Caco-2 (cell line): Measurements from ENCODE around the gene RPL31. TPM values are rescaled to one million over a fixed set of nuclear protein-coding genes. Genes with fewer than 3 reads are reported as not detected.

Source experiments
- BruUV-seq: library from RNA; stranded (reverse); fragments of 400-500 nt; replicated peaks from 2 replicates; lab custom pipeline; 2021; lab: Mats Ljungman, UMichigan
- CTCF ChIA-PET: fragments of 300-600 bp; sonication (Branson Sonifier 250); formaldehyde crosslinking; loops from one replicate; lab custom pipeline; 2022; ENCODE audit warnings: antibody characterized with exemption; lab: Charles Lee
- POLR2A ChIA-PET: fragments of 300-600 bp; sonication (Branson Sonifier 250); formaldehyde crosslinking; loops from one replicate; lab custom pipeline; 2022; ENCODE audit warnings: antibody characterized with exemption; lab: Charles Lee
- DNase-seq, 2 experiments: peaks; one replicate each; pipeline versions ENCODE4 v3.0.0 to v3.0.0-alpha.2; 2020 to 2022
- H3K27me3 ChIP-seq: replicated peaks from 2 replicates; pipeline ENCODE4 v1.6.0; 2011; ENCODE audit warnings: low read length; ENCODE audit not compliant: control insufficient read depth, insufficient read depth
- H3K36me3 ChIP-seq: 2 replicates; pipeline ENCODE4 v1.5.1; 2011; ENCODE audit warnings: low read length; ENCODE audit not compliant: control insufficient read depth, insufficient read depth
- H3K4me1 ChIP-seq: fragments of 250-450 bp; sonication (Bioruptor Pico); 2 replicates; pipeline ENCODE4 v1.5.1; 2020; ENCODE audit warnings: mild to moderate bottlenecking
- H3K4me3 ChIP-seq: 2 replicates; pipeline ENCODE4 v1.5.1; 2011; ENCODE audit warnings: low read depth, mild to moderate bottlenecking, control low read depth, low read length
- H3K9me3 ChIP-seq: fragments of 250-450 bp; sonication (Bioruptor Pico); 2 replicates; pipeline ENCODE4 v1.5.1; 2020; ENCODE audit warnings: mild to moderate bottlenecking, moderate library complexity
- H3K27ac Mint-ChIP-seq: one replicate; pipeline ENCODE4 v1.8.0; 2022; ENCODE audit warnings: mixed read lengths; ENCODE audit not compliant: unreplicated experiment
- H3K27me3 Mint-ChIP-seq: one replicate; pipeline ENCODE4 v1.8.0; 2022; ENCODE audit warnings: mixed read lengths; ENCODE audit not compliant: insufficient read depth, unreplicated experiment
- H3K36me3 Mint-ChIP-seq: one replicate; pipeline ENCODE4 v1.8.0; 2022; ENCODE audit warnings: mild to moderate bottlenecking, mixed read lengths; ENCODE audit not compliant: insufficient read depth, unreplicated experiment
- H3K4me1 Mint-ChIP-seq: one replicate; pipeline ENCODE4 v1.8.0; 2022; ENCODE audit warnings: low read depth, mixed read lengths; ENCODE audit not compliant: unreplicated experiment
- H3K4me3 Mint-ChIP-seq: one replicate; pipeline ENCODE4 v1.8.0; 2022; ENCODE audit warnings: mild to moderate bottlenecking, moderate library complexity, mixed read lengths; ENCODE audit not compliant: unreplicated experiment
- H3K9me3 Mint-ChIP-seq: one replicate; pipeline ENCODE4 v1.8.0; 2022; ENCODE audit warnings: mixed read lengths; ENCODE audit not compliant: unreplicated experiment
- CTCF ChIP-seq, 2 experiments: fragments of 200-600 bp in 1 of 2; IDR thresholded peaks; 1 replicate in 1 of 2; 2 replicates in 1 of 2; pipeline versions ENCODE4 v1.5.1 to v1.8.0; 2011 to 2022; ENCODE audit warnings: antibody characterized with exemption in 1 of 2, control low read depth in 1 of 2, inconsistent platforms in 1 of 2, low read depth in 1 of 2, low read length in 1 of 2, mild to moderate bottlenecking in 1 of 2, moderate library complexity in 1 of 2; ENCODE audit not compliant: insufficient read depth in 1 of 2, severe bottlenecking in 1 of 2, unreplicated experiment in 1 of 2
- intact Hi-C: fragments of 100-400 bp; cut with micrococcal nuclease; formaldehyde crosslinking; loops from one replicate; pipeline ENCODE4 v1.10.0; 2022; ENCODE audit not compliant: unreplicated experiment
- total RNA-seq: library from RNA; stranded (reverse); gene quantifications from 2 replicates; pipeline ENCODE4 v1.2.3, GENCODE V29; 2022

Gene RPL31
- total RNA-seq, 1 experiment from 2014 or later: 2,026 TPM

GRCh38 chr2:100990166-100990565 is 11.9 kb upstream of the RPL31 start:
- Mint-ChIP-seq H3K4me1 (no peaks in the 10 kb centered on the region), H3K27me3 (no peaks in the 10 kb centered on the region), H3K4me3 (no peak overlapping the region), H3K36me3 (no peaks in the 10 kb centered on the region), H3K9me3 (no peaks in the 10 kb centered on the region), H3K27ac (no peak overlapping the region)
- Histone ChIP-seq H3K9me3 (no peaks in the 10 kb centered on the region), H3K4me1 (no peaks in the 10 kb centered on the region), H3K27me3 (no peaks in the 10 kb centered on the region), H3K36me3 (no peaks in the 10 kb centered on the region), H3K4me3 (no peak overlapping the region)
- intact Hi-C loops: no loop called here
- ChIA-PET POLR2A (interaction anchor here (1.0 kb wide), 1 partner anchor 12 kb away, joined by 4 read pairs; no protein-coding TSS in a partner anchor), CTCF (interaction anchor here (0.6 kb wide), 1 partner anchor 127 kb away, joined by 3 read pairs; no protein-coding TSS in a partner anchor)
- DNase-seq: no peak
- no peak for TF ChIP-seq CTCF (IDR thresholded peaks at IDR 0.05; ENCODE audit: insufficient read depth in 1 of 2, low read depth in 1 of 2, low read length in 1 of 2, severe bottlenecking in 1 of 2, unreplicated experiment in 1 of 2)
- no TSS peak for BruUV-seq

GRCh38 chr2:100990650-100991403 is 11.3 kb upstream of the RPL31 start:
- Histone ChIP-seq H3K4me3 (no peak overlapping the region), H3K4me1 (no peaks in the 10 kb centered on the region), H3K36me3 (no peaks in the 10 kb centered on the region), H3K9me3 (no peaks in the 10 kb centered on the region), H3K27me3 (no peaks in the 10 kb centered on the region)
- Mint-ChIP-seq H3K4me1 (no peaks in the 10 kb centered on the region), H3K9me3 (no peaks in the 10 kb centered on the region), H3K27ac (no peak overlapping the region), H3K27me3 (no peaks in the 10 kb centered on the region), H3K4me3 (no peak overlapping the region), H3K36me3 (no peaks in the 10 kb centered on the region)
- no peak for DNase-seq
- ChIA-PET CTCF (interaction anchor here (0.6 kb wide), 1 partner anchor 127 kb away, joined by 3 read pairs; no protein-coding TSS in a partner anchor), POLR2A (no interaction called here)
- no peak for TF ChIP-seq CTCF (IDR thresholded peaks at IDR 0.05; ENCODE audit: insufficient read depth in 1 of 2, low read depth in 1 of 2, low read length in 1 of 2, severe bottlenecking in 1 of 2, unreplicated experiment in 1 of 2)
- intact Hi-C loops: no loop called here
- no TSS peak for BruUV-seq

- no peaks in the 10 kb centered on the region for H3K27me3 ChIP-seq
- no peaks in the 10 kb centered on the region for H3K36me3 ChIP-seq
- Mint-ChIP-seq H3K4me3 (no peak overlapping the region), H3K9me3 (no peaks in the 10 kb centered on the region), H3K27me3 (no peaks in the 10 kb centered on the region), H3K27ac (no peak overlapping the region), H3K4me1 (no peaks in the 10 kb centered on the region), H3K36me3 (no peaks in the 10 kb centered on the region)
- H3K9me3 ChIP-seq: no peaks in the 10 kb centered on the region
- no peak overlapping the region for H3K4me3 ChIP-seq
- H3K4me1 ChIP-seq: no peaks in the 10 kb centered on the region
- ChIA-PET POLR2A (no interaction called here), CTCF (no interaction called here)
- DNase-seq: no peak
- TF ChIP-seq CTCF (IDR thresholded peaks at IDR 0.05; ENCODE audit: insufficient read depth in 1 of 2, low read depth in 1 of 2, low read length in 1 of 2, severe bottlenecking in 1 of 2, unreplicated experiment in 1 of 2): no peak
- no TSS peak for BruUV-seq
- intact Hi-C loops: no loop called here
Measured at GRCh38 chr2:100991404-100991773, 10.7 kb upstream of the RPL31 start.
